IPS-NIHi7 (cell line): ENCODE results near the gene MAPK8.

Source experiments
- DNase-seq: peaks from one replicate; pipeline ENCODE4 v3.0.0; 2012; ENCODE audit warnings: mixed read lengths; ENCODE audit errors: extremely low spot score

Gene MAPK8

DNA sequence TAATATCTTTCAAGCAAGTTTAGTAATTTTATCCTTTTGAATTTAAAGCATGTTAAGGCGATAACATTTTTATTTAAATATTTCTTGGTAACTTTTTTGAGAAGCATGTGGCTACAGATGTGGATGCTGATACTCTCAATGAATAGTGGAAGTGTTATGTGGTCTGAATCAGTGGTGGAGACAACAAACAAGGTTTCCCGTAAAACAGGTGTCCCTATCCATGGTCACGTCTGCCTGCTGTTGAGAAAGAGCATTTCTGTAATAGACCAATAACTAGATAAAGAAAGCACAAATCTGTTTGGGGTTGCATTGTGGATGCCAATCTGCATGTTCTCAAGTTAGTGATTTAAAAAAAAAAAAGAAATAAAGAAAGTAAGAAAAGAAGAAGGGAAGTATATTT is 13.9 kb upstream of the MAPK8 start:
- no peak for DNase-seq

DNA sequence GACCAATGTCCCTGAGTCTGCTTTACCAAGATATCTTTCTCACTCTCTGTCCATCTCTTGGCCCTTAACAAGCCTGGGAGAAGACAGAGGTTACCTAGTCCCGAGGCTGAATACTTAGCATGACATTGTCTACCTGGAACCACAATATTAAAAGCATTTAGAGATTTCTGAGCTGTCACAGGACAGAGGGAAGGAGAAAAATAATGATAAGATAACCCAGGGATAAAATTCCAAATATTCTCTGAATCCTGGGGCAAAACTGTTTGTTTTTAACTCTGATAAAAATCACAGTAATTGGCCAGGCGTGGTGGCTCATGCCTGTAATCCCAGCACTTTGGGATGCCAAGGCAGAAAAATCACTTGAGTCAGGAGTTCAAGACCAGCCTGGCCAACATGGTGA is 12.0 kb upstream of the MAPK8 start:
- no peak for DNase-seq

DNA sequence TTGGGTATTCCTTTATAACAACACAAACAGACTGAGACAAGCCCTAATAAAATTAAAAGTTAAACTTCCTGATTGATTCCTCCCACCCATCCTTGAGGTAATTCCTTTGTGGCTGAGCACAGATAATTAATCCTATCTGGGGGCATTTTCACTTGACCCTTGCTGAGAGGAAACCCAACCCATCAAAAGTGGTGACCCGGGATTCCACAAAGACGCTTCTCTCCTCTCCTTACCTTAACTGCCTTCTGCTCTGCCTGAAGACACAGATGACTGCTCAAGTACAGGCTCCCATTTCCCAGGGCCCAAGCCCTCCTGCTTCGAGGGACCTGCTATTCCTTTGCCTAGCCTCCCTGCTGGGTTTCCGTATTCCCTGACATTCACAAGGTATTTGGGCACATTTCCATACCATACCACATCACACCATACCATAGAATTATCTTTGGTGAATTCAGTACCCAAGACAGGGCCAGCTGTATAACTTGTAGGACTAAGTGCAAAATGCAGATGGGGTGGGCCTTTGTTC is 9.8 kb upstream of the MAPK8 start:
- no peak for DNase-seq

DNA sequence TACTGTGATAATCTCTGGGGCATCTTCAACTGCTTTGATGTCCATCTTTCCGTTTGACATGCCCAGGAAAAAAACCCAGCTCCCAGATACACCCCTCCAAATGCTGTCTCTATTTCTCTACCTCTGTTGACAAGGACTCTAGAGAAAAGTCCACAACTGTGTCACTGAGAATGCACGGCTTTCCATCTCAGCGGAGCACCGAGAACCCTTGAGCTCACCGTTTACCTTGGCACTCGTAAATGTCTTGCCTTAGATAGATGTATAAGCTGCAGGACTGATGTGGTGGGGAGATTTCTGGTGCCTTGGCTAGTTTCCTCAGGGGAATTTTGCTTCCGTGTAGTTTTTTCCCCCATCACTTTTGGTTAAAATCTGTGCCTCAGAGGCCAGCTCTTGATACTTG is 7.4 kb upstream of the MAPK8 start:
- no peak for DNase-seq

DNA sequence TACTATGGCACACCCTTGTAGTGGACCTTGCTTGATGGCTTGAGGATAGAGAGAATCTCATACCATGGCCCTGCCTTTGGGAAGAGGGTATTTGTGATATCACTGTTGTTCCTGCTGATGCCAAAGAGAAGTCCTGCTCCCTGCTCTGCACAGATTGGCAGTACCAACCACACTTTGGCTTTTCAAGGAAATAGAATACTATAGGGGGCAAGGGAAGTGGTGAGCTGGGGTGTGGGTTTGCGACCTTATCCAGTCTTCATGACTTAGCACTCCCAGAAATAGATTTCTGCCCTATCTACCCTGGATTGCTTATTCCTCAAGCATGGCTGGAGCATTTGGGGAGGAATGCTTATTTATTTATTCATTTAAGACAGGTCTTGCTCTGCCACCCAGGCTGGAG is 6.8 kb upstream of the MAPK8 start:
- no peak for DNase-seq

DNA sequence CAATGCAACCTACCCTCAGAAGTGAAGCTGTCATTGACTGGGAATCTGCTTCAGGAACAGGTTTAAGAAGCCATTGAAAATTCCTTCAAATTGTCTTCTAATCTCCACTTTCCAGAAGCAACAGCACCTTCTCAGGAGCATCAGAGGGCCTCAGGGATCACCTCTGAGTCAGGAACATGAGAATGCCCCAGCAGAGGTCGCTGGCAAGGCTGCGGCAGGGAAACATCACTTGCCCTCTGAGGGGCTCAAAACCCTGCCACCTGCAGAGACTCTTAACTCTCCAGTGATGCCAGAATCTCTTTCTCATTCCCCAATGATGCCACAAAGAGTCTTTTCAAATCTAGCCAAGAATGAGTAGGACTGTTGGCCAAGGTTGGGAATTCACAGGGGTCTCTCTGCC is 5.9 kb upstream of the MAPK8 start:
- peak; percentile 38 for DNase-seq

DNA sequence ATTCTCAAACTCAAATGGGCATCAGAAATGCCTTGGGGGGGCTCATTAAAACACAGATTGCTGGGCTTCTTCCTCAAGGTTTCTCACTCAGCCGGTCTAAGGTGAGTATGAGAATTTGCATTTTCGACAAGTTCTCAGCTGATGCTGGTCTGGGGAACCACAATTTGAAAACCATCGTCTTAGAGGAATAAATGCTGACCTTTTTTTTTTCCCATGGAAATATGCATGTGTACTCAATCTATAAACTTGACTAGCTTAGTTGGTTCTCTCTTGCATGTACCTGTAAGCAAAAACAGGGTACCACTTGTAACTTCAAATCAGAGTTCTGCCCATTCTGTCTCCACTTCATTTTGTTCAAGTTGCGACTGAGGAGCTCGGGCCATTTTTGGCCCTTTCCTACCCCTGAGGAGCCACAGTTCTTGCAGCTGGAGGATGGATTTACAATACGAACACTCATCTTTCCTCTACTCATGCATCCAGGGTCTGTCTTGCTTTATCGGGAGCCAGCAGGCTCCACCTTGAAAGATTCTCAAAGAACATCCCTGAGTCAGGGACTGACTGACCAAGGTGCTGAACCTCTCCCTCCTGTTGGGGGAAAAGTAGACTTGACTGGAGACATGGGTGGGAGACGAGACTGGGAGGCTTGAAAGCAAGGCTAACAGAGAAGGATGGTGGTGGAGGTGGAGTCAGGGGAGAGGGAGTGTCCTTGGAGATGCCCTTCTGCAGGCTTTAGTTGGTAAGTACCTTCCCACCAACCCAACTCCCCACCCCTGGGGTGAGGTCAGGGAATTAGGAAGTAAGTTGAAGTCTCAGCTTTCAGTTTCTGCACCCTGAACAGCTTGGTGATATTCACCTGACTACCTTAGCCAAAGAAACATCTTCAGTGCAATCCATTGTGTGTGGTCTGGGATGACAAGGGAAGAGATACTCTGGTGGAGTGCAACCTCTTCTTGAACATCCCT is 3.7 kb upstream of the MAPK8 start:
- DNase-seq = no peak

DNA sequence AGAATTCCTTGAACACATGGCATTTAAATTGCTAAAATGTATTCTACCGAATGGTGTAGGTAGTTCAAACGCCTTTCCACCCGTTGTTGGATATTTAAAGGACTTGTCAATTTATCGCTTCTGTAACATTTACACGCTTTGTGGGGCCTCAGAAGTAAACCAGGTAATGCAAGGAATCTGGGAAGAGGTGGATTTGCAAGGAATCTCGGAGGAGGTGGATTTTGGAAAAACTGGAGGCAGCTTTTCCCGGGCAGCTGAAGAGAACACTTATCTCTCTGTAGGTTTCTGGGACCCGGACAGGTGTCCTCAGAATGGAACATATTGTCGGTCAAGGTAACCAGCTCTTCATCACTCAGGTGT is 592 bp upstream of the MAPK8 start:
- DNase-seq = no peak

DNA sequence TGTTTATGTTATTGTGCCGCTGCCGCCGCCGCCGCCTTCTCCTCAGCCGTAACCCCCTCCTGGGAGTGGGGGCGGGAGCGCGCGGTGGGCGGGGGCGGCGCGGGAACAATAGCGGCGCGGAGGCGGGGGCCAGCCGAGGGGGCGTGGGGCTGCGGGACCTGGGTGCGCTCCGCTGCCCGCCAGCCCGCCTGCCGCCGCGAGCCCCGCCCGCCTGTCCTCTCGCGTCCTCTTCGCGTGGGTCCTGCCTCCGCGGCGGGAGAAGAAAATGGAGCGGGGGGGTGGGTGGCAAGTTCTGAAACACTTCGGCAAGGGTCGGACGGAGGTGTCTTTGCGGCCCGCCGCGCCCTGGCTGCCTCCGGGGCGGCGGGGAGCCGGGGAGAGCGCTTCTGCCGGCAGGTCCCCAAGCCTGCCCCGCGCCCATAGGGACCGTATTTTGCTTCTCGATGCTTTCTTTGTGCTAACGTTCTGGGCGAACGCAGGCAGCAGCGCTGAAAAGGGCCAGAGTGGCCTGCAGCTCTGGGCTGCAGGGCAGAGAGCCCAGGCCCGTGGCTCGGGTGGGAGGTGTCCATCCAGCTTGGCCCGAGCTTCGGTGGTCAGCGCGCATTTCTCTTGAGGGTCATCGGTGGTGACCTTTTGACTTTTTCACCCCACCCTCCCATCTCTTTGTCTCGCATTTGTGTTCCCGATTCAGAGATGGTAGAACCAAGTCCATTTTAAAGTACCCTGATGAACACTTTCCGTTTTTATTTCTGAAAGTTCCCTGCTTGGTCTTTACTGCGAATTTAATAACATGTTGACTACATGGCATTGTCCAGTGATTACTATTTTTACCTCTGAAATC is 613 bp downstream of the MAPK8 start:
- peak; percentile 72 for DNase-seq

DNA sequence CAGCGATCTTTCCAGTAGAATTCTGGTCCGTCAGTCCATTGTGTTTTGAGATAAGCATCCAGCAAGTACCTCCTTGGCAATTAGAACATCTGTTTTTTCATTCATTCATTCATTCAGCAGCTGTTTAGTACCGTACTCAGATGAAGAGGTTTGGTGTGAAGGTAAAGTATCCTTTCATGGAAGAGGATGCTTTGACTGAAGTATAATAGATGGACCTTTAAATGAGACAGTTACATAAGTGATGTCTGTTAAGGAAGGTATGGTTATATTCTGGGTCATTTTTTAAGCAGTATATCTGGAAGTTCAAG is 1.2 kb downstream of the MAPK8 start:
- DNase-seq = no peak

DNA sequence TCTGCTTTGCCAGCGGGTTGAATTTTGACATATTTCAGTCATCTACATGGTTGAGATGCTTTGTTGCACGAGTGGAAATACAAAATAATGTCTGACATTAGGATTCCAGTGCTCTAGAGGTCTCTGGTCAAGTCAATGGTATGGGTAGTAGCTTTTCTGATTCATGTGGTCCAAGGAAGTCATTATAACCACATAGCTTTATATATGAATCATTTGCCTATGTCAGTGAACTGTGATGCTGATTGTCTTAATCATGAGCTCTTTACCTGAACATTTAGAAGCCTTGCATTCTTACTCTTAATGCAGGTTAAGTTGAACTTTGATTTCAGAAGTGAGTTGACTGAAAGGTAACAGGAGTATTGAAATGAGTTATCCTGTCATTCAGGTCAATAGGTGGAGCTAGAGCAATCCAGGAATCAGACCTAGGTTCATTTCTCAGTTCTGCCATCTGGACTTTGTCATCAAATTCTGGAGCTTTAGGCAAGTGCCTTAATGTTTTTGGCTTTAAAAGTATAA is 3.3 kb downstream of the MAPK8 start:
- no peak for DNase-seq

DNA sequence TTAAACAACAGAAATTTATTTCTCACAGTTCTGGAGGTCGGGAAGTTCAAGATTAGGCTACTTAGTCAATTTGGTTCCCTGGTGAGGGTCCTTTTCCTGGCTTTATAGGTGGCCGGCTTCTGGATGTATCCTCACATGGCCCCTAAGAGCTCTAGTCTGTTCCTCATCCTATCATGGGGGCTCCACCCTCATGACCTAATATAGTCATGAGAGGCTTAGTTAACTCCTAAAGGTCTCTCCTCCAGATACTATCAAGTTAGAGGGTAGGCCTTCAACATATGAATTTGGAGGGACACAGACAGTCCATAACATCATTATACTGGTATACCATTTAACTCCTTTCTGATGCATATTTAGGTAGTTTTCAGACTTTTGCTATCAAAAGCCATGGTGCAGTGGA is 7.6 kb downstream of the MAPK8 start:
- no peak for DNase-seq

DNA sequence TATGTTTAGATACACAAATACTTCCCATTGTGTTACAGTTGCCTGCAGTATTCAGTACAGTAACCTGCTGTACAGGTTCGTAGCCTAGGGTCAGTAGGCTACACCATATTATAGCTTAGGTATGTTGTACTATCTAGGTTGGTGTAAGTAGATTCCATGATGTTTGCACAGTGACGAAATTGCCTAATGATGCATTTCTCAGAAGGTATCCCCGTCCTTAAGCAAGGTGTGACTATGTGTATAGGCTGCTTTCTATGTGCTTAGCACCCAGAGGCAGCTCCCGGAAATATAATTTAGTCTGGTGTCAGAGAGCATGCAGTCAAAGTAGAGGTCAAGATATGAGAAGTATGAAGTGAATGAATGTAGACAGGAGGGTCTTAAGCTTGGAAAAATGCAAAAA is 9.8 kb downstream of the MAPK8 start:
- DNase-seq = no peak

DNA sequence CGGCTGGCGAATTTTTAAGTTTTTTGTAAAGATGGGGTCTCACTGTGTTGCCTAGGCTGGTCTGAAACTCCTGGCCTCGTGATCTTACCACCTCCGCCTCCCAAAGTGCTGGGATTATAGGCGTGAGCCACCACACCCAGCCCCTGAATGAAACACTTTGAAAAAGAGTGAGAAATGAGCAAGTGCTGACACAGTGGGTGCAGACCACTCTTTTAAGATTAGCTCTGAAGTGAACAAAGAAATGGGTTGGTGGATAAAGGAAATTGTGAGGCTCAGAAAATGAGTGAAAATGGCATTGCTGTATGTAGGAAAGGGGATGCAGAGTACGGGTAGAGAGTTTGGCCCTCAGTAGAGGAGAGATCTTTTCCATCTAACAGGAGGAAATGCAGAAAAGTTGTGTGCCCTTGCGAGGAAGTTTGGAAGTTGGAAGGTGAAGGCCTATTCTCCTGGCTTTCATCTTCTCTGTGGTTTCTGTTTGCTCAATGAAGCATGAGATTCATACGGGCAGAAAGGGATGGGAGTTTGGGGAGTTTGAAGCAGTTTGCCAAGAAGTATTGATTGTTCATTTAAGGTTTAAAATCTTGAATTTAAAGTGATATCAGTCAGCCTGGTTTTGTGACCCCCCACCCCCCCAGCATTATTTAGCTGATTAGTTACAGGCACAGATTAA is 11.0 kb downstream of the MAPK8 start:
- no peak for DNase-seq

DNA sequence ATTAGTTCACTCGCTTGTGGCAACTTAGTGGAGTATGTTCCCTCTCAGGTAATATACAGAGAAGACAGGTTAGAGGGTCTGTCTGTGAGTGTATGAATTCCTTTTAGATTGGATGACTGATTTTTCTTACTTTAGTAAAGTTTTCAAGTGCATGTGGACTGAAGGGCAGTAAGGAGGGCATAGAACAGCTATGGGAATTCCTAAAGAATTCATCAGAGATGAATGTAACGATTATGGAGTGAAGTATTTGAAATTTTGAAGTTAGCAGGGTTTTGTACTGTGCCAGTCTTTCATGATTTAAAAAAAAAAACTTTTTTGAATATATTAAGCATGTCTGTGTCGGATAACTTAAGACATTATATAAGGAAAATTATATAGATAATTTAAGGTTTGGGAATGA is 15.5 kb downstream of the MAPK8 start:
- DNase-seq = no peak

DNA sequence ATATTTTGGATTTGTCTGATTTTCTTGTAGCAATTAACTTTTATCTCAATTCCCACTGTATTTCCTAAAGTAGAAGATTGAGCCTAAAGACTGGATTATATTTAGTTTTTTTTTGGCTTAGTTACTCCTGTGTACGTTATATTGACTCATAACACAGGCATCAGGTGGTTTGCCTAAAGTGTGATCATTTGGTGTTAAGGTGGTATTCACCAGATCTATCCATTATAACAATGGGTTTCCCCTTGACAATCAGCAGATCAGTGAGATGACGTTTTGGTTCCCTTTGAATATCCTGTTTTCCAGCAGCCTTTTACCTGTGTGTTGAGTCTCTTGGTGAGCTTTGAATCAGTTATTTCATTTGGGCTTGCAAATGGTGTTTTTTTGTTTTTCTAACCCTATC is 18.1 kb downstream of the MAPK8 start:
- no peak for DNase-seq

DNA sequence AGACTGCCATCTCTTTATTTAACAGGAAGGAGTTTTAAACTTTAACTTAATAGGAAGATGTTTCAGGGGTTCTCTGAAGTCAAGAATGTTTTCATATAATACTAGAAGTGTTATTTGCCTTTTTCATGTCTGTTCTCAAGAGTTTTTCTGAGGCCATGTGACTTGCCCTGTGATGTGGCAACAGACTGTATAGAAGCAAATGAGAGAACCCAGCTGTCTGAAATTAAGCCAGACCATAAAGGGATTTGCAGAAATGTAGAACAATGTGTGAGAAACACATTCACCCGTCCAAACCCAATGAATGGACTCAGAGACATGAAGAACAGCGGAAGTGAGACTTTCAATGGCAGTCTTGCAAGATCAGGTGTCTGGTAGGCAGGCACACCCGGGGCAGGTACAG is 23.8 kb downstream of the MAPK8 start:
- no peak for DNase-seq

DNA sequence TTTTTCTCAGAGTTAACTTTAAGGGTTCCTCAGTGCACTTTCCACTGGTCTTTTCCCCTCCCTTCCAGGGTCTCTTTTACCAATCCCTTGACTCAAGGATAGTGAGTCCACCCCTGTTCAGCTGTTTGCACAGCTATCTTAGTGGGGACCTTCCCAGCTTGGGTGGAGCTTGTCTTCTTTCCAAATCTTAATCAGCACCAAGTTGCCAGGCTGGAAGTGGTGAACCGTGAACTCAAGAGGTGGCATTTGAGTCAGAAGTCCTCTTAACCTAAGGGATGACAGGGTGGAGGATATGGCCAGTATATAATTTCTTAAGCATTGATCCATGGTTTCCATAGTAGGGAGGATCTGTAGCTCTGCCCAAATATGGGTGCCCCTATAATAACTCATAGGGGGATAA is 25.0 kb downstream of the MAPK8 start:
- DNase-seq = no peak

DNA sequence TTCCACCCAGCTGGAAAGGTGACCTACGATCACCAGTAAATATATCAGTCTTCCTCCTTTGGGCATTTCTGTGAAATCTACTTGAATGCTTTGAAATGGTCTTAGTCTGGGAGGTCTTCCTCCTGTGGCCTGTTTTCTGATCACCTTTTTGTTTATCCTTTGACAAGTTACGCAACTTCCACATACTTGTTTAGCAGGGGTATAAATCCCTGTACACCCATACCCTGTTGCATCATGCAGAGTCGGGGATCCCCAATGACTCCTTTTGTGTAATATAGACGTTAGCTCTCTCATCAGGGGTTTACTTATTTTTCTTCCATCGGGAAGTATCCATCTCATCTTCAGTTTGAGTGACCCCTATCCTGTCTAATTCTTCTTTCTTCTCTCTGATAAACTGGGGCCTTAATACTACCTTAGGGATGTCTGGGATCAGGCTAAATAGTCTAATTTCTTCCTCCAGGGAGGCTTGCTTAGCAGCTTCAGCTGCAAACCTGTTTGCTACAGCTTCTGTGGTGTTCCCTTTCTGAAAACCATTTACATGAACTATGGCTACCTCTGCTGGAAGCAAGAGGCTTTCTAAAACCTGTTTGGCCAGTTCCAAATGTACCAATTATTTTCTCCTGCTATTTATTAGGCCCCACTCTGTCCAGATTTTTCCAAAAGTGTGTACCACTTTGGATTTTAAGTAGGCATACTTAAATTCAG is 25.8 kb downstream of the MAPK8 start:
- DNase-seq = no peak

DNA sequence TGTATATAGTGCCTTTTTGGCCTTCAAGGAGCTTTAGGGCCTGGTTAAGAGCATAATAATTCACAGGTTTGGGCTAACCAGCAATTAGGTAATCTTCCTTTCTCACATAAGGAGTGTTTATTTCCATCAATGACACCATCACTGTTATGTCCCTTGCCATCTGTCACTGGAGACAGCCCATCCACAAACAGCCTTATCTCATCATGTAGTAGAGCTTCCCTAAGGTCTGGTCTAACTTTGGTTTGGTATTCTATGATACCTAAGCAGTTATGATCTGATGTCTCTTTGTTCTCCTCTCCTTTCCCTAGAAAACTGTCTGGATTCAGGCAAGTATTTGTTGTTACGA is 26.4 kb downstream of the MAPK8 start:
- DNase-seq = no peak

DNA sequence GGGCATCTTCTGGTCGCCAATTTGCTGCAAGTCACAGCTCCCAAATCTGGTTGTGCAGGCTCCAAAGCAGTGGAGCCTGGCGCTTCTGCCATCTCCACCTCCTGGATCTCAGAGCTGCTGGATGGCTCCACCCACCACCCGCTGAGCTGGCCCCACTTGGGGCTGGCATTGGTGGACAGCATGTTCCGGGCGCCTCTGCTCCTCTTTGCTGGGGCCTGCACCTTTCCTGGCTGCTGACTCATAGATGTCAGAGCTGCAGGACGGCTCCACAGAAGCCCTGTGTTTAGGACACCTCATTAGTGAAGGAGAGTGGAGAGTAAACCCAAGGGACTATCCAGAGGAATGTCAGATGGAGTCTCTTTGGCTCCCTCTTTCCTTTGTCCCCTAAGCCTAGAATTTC is 27.4 kb downstream of the MAPK8 start:
- DNase-seq = no peak

DNA sequence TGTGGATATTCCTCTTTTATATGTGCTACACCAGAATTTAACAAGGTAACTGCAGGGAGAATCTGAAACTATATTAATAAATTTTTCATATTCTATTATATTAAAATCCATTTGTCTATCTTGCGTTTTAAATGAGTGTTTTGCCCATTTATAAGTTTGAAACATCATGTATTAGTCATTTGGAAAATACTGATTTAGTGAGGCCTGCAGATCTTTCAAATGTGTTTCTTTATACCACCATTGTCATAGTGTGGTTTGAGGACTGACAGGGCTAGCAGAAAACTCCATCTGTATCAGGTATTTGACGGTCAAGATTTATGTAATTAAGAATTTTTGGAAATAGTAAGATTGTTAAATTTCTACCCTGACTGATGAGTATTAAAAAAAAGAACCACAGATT is 29.3 kb downstream of the MAPK8 start:
- no peak for DNase-seq
